NB4 (cell line): Measurements from ENCODE around the gene CCT6A.
"Not testable (repeated sequence)": the region's sequence is repeated elsewhere in the genome, so short reads cannot be mapped to it uniquely, and the experiment has no call there.

ENCODE experiments used
- DNase-seq: peaks from one replicate; pipeline ENCODE4 v3.0.0; 2010; ENCODE audit warnings: low read depth
- H3K4me3 ChIP-seq: one replicate; pipeline ENCODE4 v1.5.1; 2011; ENCODE audit warnings: mild to moderate bottlenecking, low read depth, low read length, moderate library complexity
- CTCF ChIP-seq: IDR thresholded peaks from one replicate; pipeline ENCODE4 v1.5.1; 2012; ENCODE audit warnings: low read depth, low read length
- MAX ChIP-seq: IDR thresholded peaks from 2 replicates; pipeline ENCODE4 v1.6.1; 2011; ENCODE audit warnings: low read depth, low read length
- MYC ChIP-seq: IDR thresholded peaks from 2 replicates; pipeline ENCODE4 v1.6.1; 2011; ENCODE audit warnings: low read depth, low read length
- POLR2A ChIP-seq: IDR thresholded peaks from 2 replicates; pipeline ENCODE4 v1.6.1; 2011; ENCODE audit warnings: mild to moderate bottlenecking; ENCODE audit not compliant: insufficient read length; ENCODE audit errors: extremely low read depth

CCT6A gene

GRCh38 chr7:56097700-56098099, 46.1 kb downstream of the CCT6A start:
- no peak overlapping the region for H3K4me3 ChIP-seq
- no peak for TF ChIP-seq MYC
- TF ChIP-seq MAX = no peak
- no peak for TF ChIP-seq CTCF
- no peak for TF ChIP-seq POLR2A
- peak; percentile 40 for DNase-seq

DNA sequence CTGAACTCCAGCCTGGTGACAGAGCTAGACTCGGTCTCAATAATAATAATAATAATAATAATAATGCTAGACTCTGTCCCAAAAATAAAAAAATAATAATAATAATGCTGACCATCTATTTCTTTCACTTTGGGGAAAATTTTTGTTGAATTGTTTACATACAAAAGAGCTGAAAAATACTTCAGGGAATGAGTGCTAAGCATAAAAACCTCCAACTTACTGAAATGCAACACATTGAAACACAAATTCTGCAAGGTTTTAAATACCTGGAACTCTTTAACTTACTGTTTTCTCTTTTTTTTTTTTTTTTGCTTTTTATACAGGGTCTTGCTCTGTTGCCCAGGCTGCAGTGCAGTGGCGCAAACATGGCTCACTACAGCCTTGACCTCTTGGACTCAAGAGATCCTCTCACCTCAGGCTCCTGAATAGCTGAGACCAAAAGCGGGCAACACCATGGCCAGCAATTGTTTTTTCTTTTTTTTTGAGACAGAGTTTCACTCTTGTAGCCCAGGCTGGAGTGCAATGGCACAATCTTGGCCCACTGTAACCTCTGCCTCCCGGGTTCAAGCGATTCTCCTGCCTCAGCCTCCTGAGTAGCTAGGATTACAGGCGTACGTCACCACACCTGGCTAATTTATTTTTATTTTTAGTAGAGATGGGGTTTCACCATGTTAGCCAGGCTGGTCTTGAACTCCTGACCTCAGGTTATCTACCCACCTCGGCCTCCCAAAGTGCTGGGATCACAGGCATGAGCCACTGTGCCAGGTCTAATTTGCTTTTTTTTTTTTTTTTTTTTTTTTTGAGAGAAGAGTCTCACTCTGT, 46.8 kb downstream of the CCT6A start:
- H3K4me3 ChIP-seq, DNase-seq: not testable (repeated sequence)

DNA sequence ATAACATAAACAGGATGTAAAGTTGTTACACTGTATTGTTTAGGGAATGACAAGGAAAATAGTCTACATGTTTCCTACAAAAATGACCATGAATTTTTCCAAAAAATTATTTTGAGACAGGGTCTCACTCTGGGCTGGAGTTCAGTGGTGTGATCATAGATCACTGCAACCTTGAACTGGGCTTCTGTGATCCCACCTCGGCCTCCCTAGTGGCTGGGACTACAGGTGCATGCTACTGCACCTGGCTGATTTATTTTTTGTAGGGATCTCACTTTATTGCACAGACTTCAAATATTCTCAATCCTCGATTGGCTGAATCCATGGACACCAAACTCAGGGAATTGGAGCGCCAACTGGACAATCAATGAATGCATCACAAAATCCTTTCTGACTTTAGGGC, 48.1 kb downstream of the CCT6A start:
- no peak for TF ChIP-seq MAX
- no peak for TF ChIP-seq MYC
- no peak for TF ChIP-seq POLR2A
- no peak for TF ChIP-seq CTCF
- DNase-seq = no peak
- H3K4me3 ChIP-seq = no peak overlapping the region

DNA sequence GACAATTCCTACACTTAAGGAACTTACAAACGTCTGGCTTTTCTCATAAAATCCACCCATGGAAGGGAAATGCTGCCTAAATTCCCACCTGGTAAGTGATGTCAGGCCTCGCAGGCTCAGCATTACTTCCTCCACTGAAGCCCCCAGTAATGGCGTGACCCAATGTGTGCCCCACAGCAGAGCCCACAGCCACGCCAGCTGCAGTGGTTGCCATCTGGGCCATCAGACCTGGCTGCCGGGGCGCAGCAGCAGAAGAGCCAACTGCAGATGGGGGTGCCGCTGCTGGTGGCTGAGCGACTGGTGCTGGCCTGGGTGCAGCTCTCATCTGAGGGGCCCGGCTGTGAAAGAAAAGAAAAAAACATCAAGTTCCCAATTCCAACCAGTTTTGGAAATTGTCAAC, 52.6 kb downstream of the CCT6A start:
- DNase-seq = not testable (repeated sequence)
- peak overlapping the region; percentile 35 for H3K4me3 ChIP-seq

- H3K4me3 ChIP-seq = peak overlapping the region; percentile 94
- DNase-seq = peak; percentile 76
- TF ChIP-seq POLR2A (no peak), MYC (peak; percentile 30; the same call in 1 of the 2 replicates)
Observed at GRCh38 chr7:56105508-56105907, 53.9 kb downstream of the CCT6A start.

DNA sequence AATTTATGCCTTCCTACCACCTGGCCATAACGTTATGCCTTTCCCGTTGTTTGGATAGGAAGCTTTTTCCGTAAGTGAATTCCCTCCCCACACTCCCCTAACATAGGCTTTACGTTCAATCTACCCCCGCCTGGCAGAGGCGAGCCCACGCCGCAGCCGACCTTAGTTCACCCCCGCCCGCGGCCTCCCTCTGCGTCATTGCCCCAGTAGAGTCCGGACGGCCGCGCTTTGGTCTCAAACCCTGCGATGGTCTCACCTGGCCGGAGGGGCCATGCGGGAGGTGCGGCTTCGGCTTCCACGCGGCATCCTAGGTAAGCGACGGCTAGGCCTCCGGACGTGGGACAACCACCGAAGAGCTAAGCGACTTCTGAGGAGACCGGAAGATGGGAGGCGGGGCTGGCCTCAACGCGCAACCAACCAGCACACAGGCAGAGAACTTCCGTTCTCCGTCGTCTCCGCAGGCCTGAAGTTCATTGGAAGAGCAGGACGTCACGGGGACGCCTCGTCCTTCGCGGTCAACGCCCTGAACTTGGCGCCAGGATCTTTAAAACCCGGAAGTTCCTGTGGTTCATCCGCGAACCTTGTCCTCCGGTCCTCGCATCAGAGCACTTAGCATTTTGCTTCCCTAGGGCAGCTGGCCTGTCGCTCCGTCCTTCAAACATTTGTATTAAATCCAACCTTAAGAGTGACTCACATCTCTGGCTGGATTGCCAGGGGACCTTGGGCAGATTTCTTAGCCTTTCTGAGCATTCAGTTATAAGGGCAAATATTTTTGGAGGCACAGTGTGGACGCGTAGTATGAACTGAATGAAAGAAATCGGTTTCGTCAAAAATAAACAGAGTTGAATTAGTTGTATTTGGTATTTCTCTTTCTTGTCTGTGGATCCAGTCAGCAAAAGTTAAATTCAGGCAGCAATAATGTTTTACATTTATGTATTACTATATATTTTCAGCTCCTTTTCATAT, 54.8 kb downstream of the CCT6A start, which contains the start of gene CHCHD2:
Gene CHCHD2 (minus strand): TSS at position 369 of the 966 bp plus-strand sequence. CDS start 63 bp downstream, at position 306.
- peak; percentile 60 for TF ChIP-seq MAX
- peak; percentile 89 for TF ChIP-seq POLR2A
- TF ChIP-seq MYC = peak; percentile 91
- no peak for TF ChIP-seq CTCF
- peak; percentile 100 for DNase-seq
- peak within 1 kb of the TSS; percentile 94 for H3K4me3 ChIP-seq

GRCh38 chr7:56107954-56108258, 56.3 kb downstream of the CCT6A start:
- DNase-seq = no peak
- TF ChIP-seq CTCF = no peak
- TF ChIP-seq POLR2A = no peak
- no peak for TF ChIP-seq MAX
- TF ChIP-seq MYC = no peak
- H3K4me3 ChIP-seq = no peak overlapping the region
